Pancreas (tissue), 10 donors: ENCODE measurements around the gene RERE. TPM values are rescaled to one million over a fixed set of nuclear protein-coding genes. Genes with fewer than 3 reads are reported as not detected.

Source experiments
- ATAC-seq, 4 donors: fragments of 200-7000 bp; cut with Tn5 transposase; one replicate each; pipeline versions ENCODE4 v1.8.0 to v1.9.1; 2020; ENCODE audit warnings: mild to moderate bottlenecking in 4 of 4, moderate library complexity in 4 of 4
- DNase-seq, 6 donors: peaks; one replicate each; pipeline ENCODE4 v3.0.0-alpha.2; 2020
- FAIRE-seq: peaks from 2 replicates; lab custom pipeline; 2012; peaks lifted over from hg19 to GRCh38; lab: Jason Lieb, UNC
- H3K27ac ChIP-seq, 4 donors: fragments of 200-600 bp; sonication (generic); 1 replicate in 3 of 4; 2 replicates in 1 of 4; pipeline versions ENCODE4 v1.5.0 to v1.8.0; 2020
- H3K27me3 ChIP-seq, 4 donors: fragments of 200-600 bp; one replicate each; pipeline ENCODE4 v1.8.0; 2021
- H3K36me3 ChIP-seq, 3 donors: fragments of 200-600 bp; sonication (generic) in 1 of 3; one replicate each; pipeline versions ENCODE4 v1.5.0 to v1.8.0; 2020 to 2021
- H3K4me1 ChIP-seq, 3 donors: fragments of 200-600 bp; one replicate each; pipeline ENCODE4 v1.8.0; 2021
- H3K4me3 ChIP-seq, 4 donors: fragments of 200-600 bp; sonication (generic) in 2 of 4; one replicate each; pipeline versions ENCODE4 v1.5.0 to v1.8.0; 2020 to 2021
- H3K9me3 ChIP-seq, 4 donors: fragments of 200-600 bp; one replicate each; pipeline ENCODE4 v1.8.0; 2021
- WGBS, 2 donors: extraction: QIAGEN DNeasy Blood & Tissue Kit; methylation state at CpG; one replicate each; pipeline ENCODE4 v1.1.7; 2013; 5-methylcytosine and 5-hydroxymethylcytosine counted together
- intact Hi-C, 3 donors: fragments of 100-400 bp; cut with DNase I; formaldehyde crosslinking; loops; one replicate each; pipeline versions ENCODE4 v1.11.1 to v1.14.2; 2022
- polyA plus RNA-seq, 2 donors: library from polyadenylated mRNA; stranded (reverse); fragments of 200-250 nt; gene quantifications; one replicate each; pipeline ENCODE4 v1.2.3, GENCODE V29; 2013
- total RNA-seq, 6 donors: library from RNA; stranded (reverse); fragmentation: NEBNext Ultra II Directional in 4 of 6; extraction: Animal tissue kit (Norgen Biotek cat#: 25700) in 4 of 6; gene quantifications; one replicate each; pipeline versions ENCODE4 v1.2.1 to v1.2.4, GENCODE V29; 2021 to 2023
- TF ChIP-seq, protein P1 (sequence below), 4 donors: fragments of 200-600 bp; sonication (generic) in 3 of 4; IDR thresholded peaks; one replicate each; pipeline versions ENCODE4 v1.5.0 to v1.8.0; 2021; ENCODE audit warnings: antibody characterized with exemption in 4 of 4
- donor health status: healthy with polysubstance abuse.
- donor health status: DM: no; HTN: no; CAD: no; lungs with moderate emphysema.
- donor health status: DM: no; HTN: no; CAD: no.
- donor health status: control.
- donor health status: control.
- donor health status: Bipolar disorder and iron deficiency.
- donor health status: DM: yes; HTN: yes; CAD: no.
- donor health status: DM: no; HTN: no; CAD: no.
- donor health status: DM: no; HTN: no; CAD: no.
- donor health status: DM: yes; HTN: yes; CAD: no.

Gene RERE
- total and polyA plus RNA-seq, 8 donors = 27.0 to 76.7 (median 50.7) TPM

DNA sequence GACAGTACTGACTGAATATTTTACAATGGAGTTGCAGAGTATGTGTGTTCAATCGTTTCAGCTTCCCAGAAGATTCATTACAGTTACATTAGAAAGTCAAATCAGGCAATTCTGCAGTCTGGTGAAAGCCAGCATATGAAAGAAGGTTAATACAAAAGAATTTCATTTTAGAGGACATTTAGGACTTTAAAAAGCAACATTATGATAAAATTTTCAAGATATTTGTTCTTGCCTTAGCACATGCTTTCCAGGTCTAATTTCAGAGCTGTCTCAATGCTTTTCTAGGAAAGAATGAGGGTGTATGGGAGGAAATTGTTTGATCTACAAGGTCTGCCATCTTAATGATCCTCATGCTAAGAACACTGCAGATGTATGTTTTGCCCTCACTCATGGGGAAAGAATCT, 63.2 kb downstream of the RERE start:
- Histone ChIP-seq H3K27ac (no peak overlapping the region), H3K36me3 (no peaks in the 10 kb centered on the region), H3K9me3 (no peaks in the 10 kb centered on the region), H3K27me3 (no peaks in the 10 kb centered on the region), H3K4me3 (no peak overlapping the region), H3K4me1 (peaks cover 0 to 7% (median 0%) of the 10 kb centered on the region in 3 donors)
- intact Hi-C loops = no loop called here
- DNase-seq = no peak
- no peak for FAIRE-seq
- ATAC-seq = no peak
- TF ChIP-seq, protein P1, sequence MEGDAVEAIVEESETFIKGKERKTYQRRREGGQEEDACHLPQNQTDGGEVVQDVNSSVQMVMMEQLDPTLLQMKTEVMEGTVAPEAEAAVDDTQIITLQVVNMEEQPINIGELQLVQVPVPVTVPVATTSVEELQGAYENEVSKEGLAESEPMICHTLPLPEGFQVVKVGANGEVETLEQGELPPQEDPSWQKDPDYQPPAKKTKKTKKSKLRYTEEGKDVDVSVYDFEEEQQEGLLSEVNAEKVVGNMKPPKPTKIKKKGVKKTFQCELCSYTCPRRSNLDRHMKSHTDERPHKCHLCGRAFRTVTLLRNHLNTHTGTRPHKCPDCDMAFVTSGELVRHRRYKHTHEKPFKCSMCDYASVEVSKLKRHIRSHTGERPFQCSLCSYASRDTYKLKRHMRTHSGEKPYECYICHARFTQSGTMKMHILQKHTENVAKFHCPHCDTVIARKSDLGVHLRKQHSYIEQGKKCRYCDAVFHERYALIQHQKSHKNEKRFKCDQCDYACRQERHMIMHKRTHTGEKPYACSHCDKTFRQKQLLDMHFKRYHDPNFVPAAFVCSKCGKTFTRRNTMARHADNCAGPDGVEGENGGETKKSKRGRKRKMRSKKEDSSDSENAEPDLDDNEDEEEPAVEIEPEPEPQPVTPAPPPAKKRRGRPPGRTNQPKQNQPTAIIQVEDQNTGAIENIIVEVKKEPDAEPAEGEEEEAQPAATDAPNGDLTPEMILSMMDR (IDR thresholded peaks at IDR 0.05) = no peak
- 56 to 64% methylated on average over 1 of the region's 1 CpG for WGBS, 2 donors

DNA sequence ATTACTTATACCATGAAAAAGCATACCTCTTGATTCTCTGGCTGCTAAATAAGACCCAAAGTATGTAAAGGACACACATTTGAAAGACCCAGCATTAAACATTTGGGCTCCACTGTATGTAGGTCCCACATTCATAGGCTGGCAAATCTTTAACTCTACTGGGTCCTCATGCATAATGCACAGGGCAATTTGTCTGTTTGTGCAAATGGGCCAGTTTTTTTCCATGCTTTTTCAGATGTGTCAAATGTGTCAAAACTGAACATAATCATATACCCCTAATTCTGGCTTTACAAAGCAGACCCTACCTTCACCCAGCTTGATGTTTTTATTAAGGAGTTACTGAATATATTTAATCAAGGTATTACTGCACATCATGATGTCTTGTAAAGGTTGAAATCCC, 63.7 kb downstream of the RERE start:
- DNase-seq (no peak), ATAC-seq (no peak), FAIRE-seq (no peak)
- H3K4me1 ChIP-seq = peaks cover 0 to 7% (median 0%) of the 10 kb centered on the region in 3 donors
- H3K27me3 ChIP-seq = no peaks in the 10 kb centered on the region
- H3K27ac ChIP-seq = no peak overlapping the region
- intact Hi-C loops = no loop called here
- no peaks in the 10 kb centered on the region for H3K9me3 ChIP-seq
- H3K4me3 ChIP-seq = no peak overlapping the region
- TF ChIP-seq, protein P1 (IDR thresholded peaks at IDR 0.05) = no peak
- H3K36me3 ChIP-seq = no peaks in the 10 kb centered on the region

DNA sequence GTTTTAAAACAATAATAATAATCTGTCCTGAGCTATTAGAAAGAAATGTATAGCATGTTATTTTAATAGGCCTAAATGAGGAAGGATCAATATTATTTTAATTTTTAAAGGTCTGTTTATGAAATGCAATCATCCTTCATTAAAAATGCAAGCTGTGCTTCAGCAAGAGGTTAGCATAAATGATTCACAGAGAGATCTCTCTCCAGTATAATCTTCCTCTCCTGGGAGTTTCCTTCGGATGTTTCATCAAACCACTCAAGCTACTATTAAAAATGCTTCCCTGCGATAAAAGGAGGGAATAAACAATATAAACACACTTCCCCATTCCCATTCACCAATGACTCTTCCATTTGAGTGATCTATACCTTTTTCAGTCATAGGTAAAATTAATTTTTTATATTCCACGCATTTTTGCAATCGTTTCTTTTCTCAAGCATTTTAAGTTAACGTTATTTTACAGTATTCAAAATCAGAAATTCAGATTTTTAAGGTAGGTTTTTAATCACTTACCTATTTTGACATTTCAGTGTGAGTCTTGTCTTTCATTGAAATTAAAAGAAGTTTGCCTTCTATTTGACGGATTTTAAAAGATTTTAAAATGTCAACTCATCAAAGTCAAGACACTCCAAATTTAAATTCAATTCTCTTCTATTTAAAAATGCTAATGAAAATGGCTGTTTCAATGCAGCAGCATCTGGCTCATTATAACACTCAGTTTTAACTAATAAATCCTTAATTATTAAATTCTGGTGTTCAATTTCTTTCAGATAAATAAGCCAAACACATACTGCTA, 64.3 kb downstream of the RERE start:
- Histone ChIP-seq H3K27ac (no peak overlapping the region), H3K27me3 (no peaks in the 10 kb centered on the region), H3K9me3 (no peaks in the 10 kb centered on the region), H3K36me3 (no peaks in the 10 kb centered on the region), H3K4me1 (peaks cover 0 to 7% (median 0%) of the 10 kb centered on the region in 3 donors), H3K4me3 (no peak overlapping the region)
- FAIRE-seq = peak; percentile 20
- no peak for ATAC-seq
- DNase-seq = no peak
- WGBS, 2 donors = 89 to 90% methylated on average over 6 of the region's 6 CpGs
- TF ChIP-seq, protein P1 (IDR thresholded peaks at IDR 0.05) = no peak
- intact Hi-C loops = no loop called here

DNA sequence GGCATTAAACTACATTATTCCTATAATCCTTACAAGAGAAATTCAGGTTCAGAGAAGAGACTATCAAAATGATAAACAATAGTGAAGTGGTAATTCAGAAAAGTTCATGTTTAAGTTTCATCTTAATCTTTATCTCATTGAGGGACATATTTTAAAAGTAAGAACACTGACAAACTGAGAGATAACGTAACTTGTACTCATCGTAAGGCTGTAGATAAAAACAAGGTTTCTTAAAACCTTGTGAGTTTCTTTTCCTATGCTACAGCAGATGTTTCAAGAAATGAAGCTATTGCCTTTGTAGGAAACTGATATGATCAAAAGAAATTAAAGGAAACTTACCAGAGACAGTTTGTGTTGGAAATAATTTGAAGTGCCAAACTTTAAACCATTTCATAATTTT, 65.0 kb downstream of the RERE start:
- WGBS, 2 donors = 80 to 82% methylated on average over 2 of the region's 2 CpGs
- intact Hi-C loops = no loop called here
- Histone ChIP-seq H3K4me3 (no peak overlapping the region), H3K27me3 (no peaks in the 10 kb centered on the region), H3K27ac (no peak overlapping the region), H3K9me3 (no peaks in the 10 kb centered on the region), H3K36me3 (no peaks in the 10 kb centered on the region), H3K4me1 (peaks cover 0 to 7% (median 0%) of the 10 kb centered on the region in 3 donors)
- DNase-seq (no peak), FAIRE-seq (peak; percentile 53), ATAC-seq (no peak)
- TF ChIP-seq, protein P1 (IDR thresholded peaks at IDR 0.05) = no peak

DNA sequence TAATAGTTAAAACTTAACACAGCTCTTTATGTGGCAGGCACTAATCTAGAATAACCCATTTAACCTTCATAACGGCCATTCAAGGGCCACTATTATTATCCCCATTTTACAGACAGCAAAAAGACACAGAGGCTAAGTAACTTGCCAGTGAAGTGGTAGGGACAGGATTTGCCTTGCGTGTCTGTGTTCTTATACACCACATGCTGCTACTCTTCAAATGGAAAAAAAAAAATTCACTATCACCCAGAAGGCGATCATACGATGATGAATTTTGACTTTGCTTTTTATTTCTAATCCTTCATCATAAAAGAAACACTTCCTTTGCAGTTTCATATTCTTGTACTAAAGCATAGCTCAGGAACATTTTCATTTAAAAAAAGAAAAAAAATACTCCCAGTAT, 65.5 kb downstream of the RERE start:
- Histone ChIP-seq H3K4me1 (peaks cover 0 to 7% (median 0%) of the 10 kb centered on the region in 3 donors), H3K36me3 (no peaks in the 10 kb centered on the region), H3K27me3 (no peaks in the 10 kb centered on the region), H3K9me3 (no peaks in the 10 kb centered on the region), H3K27ac (no peak overlapping the region), H3K4me3 (no peak overlapping the region)
- ATAC-seq (no peak), DNase-seq (no peak), FAIRE-seq (no peak)
- 84 to 89% methylated on average over 4 of the region's 4 CpGs for WGBS, 2 donors
- intact Hi-C loops = no loop called here
- TF ChIP-seq, protein P1 (IDR thresholded peaks at IDR 0.05) = no peak
